ENCODE data around the gene MN1.

MN1 gene

DNA sequence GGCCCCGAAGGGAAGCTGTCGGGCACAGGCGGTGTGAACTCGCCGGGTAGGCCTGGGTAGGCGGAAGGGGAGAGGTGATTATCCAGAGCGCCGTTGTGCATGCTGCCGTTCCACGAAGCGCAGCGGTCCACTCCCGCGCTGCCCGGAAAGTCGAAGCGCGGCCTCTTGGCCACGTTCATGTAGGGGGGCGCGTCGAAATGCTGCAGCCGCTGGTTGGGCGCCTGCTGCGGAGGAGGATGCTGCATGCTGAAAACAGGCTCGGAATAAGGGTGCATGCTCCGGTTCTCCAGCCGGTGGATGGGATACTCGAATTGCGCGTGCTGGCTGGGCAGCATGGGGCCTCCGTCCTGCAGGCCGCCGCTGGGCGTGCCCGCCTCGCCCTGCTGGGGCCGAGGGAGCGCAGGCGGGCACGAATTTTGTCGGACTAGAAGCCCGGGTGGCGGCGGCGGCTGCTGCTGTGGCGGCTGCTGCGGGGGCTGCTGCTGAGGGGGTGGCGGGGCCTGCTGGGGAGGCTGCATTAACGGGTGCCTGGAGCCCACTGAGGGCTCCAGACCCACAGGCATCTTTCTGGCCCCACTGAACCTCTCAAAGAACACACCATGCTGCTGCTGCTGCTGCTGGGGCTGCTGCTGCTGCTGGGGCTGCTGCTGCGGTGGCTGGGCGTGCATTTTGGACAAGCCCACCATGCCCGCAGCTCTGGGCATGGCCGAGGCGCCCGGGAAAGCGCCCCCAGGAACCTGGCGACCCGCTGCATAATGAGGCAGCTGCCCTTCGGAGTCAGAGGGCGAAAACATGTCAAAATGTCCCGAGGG is 2.3 kb downstream of the MN1 start:
- DNase-seq (ENCODE audit: extremely low read depth, low read depth) = no peak
- TF ChIP-seq CTCF (IDR thresholded peaks at IDR 0.05; ENCODE audit: low read depth, low read length) = no peak

- no peak for DNase-seq (ENCODE audit: extremely low read depth, low read depth)
- TF ChIP-seq CTCF (IDR thresholded peaks at IDR 0.05; ENCODE audit: low read depth, low read length) = no peak
Observed at GRCh38 chr22:27798511-27799014, 3.0 kb downstream of the MN1 start.

DNA sequence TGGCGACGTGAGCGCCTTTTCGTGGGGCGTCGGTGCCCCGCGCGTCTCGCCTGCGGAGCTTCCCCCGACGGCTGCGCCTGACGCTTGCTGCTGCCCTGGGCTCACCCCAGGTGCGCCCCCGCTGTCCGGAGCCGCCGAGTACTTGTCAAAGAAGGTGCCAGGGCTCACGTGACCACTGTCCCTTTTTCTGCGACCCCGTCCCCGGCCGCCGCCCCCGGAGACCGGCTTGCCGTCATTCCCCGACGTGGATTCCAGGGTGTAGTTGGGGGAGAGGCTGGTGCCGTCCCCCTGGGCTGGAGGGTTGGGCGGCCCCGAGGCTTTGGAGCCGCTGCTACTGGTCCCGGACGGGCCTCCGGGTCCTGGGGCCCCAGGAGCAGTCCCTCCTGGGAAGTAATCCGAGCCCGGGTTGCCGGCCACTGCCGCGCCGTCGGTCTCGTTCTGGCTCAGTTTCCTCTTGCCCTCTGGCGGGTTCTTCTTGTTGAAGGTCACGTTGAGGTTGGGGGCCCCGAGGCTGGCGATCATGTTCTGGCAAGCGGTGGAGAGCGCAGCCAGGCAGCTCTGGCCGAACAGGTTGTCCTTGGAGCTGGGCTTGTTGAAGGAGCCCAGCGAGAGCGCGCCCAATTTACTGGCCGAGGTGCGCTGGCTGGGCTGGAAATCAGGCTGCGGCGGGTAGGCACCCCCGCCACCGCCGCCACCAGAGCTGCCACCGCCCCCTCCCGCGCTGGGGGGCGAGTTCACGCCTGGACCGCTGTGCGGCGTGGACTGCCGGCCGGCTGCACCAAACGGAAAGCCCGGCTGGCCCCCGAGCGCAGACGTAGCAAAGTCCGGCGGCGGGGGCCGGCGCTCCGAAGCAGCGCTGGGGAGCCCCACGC is 3.8 kb downstream of the MN1 start:
- no peak for DNase-seq (ENCODE audit: extremely low read depth, low read depth)
- no peak for TF ChIP-seq CTCF (IDR thresholded peaks at IDR 0.05; ENCODE audit: low read depth, low read length)

- no peak for DNase-seq (ENCODE audit: extremely low read depth, low read depth)
- TF ChIP-seq CTCF (IDR thresholded peaks at IDR 0.05; ENCODE audit: low read depth, low read length) = no peak
Observed at GRCh38 chr22:27796829-27797519, 4.6 kb downstream of the MN1 start.

- no peak for DNase-seq (ENCODE audit: extremely low read depth, low read depth)
- TF ChIP-seq CTCF (IDR thresholded peaks at IDR 0.05; ENCODE audit: low read depth, low read length) = no peak
Observed at GRCh38 chr22:27795696-27796517, 5.6 kb downstream of the MN1 start.

GRCh38 chr22:27795053-27795452 is 6.5 kb downstream of the MN1 start:
- DNase-seq (ENCODE audit: extremely low read depth, low read depth) = no peak

More at GRCh38 chr22:27795053-27795452, 6.5 kb downstream of the MN1 start:
- TF ChIP-seq CTCF (IDR thresholded peaks at IDR 0.05; ENCODE audit: low read depth, low read length) = no peak
